GM18520 (cell line): ENCODE data around the gene ANKRD33B.
A peak's percentile ranks its signal among the peaks of the same experiment; 100 is the strongest.

Experiments used
- ATAC-seq: cut with Tn5 transposase; IDR thresholded peaks from one replicate; pipeline ENCODE4 v1.9.1; 2021; ENCODE audit not compliant: unreplicated experiment

ANKRD33B gene

DNA sequence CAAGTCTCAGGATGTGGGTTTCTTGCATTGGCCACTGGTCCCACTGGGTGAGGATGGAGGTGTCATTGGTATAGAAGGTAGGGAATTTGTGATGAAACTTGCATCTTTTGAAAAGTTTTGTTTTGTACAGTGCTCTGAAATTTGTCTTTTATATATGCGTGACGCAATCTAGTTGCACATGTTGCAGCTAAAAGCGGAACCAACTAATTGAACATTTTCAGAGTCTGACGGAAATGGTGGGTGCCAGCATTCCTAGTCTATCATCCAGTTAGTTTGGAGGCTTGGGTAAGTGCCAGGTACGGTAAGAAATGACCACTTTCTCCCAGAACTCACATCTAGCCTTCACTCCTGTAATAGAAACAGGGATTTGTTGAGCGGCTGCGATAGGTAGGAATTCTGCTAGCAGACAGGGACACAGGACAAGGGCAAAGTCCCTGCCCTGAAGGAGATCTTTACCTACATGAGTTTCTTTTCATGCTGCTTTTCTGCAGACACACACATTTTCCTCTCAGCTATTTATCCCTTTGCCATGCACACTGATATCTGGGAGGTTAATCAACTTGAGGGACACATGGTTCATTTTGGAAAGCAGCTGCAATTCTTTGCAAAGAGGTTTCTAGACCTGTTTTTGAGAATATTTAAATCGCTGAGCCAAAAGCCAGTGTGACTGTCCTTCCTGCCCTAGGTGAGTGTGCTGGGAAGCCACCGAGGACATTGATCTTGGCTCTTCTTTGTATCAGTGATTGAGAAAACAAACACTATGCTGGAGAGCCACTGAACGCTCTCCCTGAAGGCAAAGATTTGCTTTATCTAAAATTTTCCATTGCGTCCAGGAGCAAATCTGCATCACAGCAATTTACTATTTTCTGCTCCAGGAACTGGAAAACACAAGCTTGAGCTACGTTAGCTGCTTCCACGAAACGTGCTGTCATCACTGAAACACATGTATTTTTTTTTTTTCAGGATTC, 107.5 kb downstream of the ANKRD33B start:
- no peak for ATAC-seq

DNA sequence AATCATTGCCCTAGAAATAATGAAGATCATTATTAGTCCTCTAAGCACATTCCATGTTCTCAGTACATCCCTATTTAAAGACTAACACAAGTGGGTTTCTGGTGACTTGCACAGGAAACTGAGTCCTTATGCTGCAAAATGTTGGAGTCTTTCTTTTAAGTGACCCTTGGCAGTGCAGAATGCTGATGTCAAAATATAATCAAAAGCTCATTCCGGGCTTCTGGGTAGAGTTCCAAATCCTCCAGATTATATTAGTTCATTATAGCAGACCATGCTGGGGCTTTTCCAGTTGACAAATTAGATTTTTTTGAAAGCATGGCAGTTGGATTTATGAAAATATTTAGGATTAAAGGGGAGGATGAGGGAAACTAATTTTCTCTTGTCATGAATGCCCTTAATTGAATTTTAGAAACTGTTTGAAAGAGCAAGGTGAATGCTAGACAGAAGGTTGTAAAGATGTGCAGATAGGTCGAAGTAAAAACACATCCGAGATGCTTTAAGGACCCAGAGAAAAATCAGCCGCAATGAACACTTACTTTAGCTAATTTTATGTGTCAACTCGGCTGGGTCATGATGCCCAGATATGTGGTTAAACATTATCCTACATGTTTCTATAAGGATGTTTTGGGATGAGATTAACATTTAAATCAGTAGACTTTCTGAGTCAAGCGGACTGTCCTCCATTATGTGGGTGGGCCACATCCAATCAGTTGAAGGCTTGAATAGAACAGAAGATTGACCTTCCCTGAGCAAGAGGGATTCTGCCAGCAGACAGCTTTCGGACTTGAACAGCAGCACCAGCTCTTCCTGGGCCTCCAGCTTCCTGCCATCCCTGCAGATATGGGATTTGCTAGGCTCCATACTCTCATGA, 108.5 kb downstream of the ANKRD33B start:
- ATAC-seq = no peak

DNA sequence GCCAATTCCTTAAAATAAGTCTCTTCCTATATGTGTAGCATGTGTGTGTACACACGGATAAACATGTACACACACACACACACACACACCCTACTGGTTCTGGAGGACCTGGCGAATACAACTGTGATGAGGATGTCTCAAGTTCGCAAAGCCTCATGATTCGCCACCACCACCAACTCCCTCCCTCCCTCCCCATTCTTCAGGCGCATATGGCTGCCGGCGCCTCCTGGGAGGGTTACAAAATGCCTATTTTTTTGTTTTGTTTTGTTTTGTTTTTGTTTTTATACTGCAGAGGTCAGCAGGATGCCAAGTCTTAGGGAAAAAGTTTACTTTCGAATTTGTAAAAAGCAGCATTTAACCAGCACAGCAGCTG, 109.1 kb downstream of the ANKRD33B start:
- no peak for ATAC-seq

DNA sequence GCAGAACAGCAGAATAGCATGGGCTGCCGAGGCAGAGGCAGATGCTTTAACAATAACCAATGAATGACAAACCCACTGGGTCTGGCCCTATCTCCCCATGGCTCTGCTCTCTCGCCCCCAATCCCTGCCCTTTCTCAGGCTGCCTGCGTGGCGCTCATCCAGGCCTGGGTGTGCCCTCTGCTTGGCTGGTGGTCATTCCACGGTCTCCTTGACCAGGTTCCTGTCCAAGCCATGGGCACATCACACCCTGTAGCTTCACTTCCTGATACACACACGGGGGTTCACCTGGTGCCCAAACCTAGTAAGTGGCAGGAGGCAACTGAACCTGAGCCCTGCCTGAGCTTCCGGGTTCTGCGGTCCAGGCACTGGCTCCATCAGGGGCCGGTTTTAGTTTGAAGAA, 109.5 kb downstream of the ANKRD33B start:
- no peak for ATAC-seq

DNA sequence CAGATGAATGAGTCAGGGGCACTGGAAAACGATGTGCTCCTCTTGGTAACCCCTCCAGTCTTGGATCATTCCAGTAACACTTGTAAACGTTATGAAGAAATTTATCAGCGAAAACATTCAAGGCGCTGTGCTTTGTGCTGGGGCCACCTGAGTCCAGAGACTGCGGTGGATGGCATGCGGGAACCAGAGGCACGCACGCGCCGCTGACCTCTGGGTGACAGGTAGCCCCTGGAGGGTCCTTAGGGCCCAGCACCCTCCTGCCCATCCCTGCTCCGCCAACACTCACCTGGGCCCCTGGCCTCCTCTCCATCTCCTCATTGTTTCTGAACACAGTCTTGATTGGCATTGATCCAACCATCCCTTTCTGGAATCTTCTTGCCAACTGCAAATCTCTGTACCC, 110.2 kb downstream of the ANKRD33B start:
- no peak for ATAC-seq

DNA sequence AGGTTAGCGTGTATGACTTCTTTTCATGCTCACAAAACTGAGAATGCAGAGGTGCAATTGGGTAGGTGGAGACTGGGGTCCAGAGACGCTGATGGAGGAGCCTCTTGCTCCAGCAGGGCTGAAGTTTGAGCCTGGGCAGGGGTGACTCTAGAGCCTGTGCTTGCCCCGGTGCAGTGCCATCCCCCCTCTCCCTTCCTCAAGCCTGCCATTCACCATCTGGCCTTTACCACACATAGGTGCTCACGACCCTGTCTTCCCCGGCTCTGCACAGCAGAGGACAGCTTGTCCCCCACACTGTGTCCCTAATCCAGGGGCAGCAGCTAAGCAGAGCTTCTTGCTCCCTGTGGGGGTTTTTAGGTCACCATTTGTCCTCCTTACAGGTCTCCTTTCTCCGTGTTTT, 110.7 kb downstream of the ANKRD33B start:
- ATAC-seq = no peak

DNA sequence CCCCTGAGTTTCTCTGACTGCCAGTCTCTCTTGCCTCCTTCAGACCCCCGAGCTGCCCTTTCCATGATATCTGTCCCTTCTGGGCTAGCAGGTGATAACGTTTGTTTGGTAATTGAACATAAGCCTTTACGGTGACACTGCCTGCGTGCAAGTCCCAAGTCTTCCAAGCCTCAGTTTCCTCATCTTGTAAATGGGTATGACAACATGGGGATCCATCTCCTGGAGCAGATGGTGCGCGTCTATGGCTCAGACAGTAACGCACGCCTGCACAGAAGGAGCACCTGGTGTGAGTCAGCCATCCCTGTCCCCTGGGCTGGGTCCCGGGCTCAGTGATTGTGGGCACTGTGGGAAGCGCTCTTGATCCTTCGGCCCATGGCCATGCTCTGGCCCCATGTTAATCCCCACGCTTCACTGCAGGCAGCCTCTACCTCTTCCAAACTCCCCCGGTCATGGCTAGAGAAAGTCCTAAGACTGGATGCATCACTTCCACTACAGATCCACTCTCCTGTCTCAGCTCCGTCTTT, 111.4 kb downstream of the ANKRD33B start:
- ATAC-seq = no peak

DNA sequence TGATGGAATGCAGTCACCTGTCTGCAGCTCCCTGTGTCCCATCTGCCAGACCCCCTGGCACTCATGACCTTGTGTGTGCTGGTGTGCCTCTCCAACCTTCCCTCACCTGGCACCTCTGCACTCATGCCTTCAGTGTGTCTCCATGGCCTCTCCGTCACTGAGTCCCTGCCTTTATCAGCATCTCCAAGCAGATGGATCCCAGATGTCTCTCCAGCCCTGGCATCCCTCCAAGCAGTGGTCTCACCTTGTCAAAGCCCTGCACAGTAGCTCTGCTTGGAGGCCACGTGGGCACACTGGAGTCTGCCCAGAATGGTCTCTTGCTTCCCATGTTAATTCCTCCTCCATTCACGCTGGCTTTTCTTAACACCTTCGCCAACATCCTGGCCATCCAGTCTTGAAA, 112.4 kb downstream of the ANKRD33B start:
- ATAC-seq = no peak

DNA sequence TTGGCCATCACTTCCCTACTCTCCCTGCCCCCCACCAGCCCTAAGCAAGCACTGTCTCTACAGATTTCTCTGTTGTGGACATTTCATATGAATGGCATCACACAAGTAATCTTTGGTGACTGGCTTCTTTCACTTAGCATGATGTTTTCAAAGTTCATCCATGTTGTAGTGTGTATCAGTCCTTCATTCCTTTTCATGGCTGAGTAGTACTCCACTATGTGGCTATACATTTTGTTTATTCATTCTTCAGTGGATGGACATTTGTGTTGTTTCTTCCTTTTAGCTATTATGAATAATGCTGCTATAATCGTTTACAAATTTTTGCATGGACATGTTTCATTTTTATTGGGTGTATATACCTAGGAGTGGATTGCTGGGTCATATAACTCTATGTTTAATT, 113.1 kb downstream of the ANKRD33B start:
- no peak for ATAC-seq

DNA sequence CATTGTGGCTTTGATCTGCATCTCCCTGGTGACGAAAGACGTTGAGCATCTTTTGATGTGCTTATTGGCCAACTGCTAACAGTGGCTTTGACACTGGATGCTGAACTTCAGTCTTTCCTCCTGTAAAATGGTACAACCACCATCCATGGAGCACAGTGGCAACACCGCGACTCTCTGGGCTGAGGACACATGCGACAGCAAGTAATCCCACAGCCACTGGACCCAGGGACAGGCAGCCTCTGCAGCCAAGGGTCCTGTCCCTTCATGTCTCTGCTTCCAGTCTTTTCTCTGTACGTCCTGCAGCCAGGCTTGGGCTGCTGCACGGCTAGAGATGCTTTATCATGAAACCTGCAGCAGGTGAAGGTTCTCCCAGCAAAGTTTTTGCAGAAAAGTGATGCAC, 113.7 kb downstream of the ANKRD33B start:
- no peak for ATAC-seq

DNA sequence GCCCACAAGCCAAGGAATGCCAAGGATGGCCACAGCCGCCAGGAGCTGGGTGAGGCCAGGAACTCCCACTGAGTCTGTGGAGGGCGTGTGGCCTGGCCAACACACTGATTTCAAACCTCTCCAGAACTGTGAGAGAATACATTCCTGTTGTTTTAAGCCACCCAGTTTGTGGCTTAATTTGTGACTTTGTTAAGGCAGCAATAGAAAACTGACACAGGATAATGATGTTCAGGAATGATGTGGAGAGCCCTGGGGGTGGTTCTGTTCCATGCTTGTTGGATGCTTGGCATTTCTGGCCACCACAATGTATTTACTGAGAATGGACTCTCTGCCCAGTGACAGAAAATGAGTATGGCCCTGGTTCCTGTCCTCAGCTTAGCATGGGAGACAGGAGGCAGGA, 114.4 kb downstream of the ANKRD33B start:
- no peak for ATAC-seq

DNA sequence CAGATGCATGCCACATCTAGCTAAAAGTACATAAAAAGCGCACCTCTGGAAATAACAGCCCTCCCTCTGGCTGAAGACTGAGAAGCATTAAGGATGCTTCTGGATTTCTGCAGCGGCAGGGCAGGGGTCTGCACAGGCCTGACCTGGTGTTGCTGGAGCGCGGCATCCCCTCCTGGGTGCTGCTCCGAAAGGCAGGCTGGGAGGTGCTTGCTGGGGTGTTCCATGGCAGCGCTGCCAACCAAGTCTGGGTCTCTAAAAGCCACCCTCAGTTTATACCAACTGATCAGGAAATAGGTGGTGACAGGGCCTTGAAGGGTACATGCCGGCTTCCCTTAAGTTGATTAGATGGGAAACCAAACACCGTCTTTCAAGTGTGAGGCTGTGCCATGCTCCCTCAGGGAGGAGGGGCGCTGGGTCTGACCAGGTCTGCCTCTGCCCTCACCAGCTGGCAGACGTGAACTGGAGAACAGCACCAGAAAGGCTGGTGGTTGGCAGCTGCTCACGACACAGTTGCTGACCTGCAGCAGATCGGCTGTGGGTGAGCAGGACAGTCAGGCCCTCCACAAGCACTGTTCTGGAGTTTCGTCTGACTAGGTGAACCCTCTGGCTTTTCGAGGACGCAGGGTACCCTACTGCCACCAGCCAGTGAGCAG, 115.6 kb downstream of the ANKRD33B start:
- no peak for ATAC-seq

DNA sequence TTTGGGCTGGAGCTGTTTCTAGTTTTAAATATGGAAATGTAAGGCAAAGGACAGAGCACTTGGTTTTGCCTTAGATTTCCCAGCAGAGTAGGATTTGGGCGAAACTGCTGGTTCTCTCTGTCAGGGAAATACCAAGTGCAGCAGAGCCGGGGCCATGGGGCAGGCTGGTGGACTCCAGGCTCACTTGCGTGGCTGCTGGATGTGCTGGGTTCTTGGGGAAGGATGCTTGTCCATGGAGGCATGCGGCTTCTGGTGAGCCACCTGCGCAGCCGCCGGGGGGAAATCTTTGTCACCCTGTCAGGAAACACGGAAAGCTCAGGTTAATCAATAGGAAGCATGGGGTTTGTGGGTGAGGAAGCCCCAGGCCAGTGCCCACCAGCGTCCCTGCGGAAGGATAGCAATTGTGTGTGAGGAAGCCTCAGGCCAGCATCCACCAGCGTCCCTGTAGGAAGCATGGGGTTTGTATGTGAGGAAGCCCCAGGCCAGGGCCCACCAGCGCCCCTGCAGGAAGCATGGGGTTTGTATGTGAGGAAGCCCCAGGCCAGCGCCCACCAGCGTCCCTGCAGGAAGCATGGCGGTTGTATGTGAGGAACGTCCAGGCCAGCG, 117.1 kb downstream of the ANKRD33B start:
- ATAC-seq = no peak

DNA sequence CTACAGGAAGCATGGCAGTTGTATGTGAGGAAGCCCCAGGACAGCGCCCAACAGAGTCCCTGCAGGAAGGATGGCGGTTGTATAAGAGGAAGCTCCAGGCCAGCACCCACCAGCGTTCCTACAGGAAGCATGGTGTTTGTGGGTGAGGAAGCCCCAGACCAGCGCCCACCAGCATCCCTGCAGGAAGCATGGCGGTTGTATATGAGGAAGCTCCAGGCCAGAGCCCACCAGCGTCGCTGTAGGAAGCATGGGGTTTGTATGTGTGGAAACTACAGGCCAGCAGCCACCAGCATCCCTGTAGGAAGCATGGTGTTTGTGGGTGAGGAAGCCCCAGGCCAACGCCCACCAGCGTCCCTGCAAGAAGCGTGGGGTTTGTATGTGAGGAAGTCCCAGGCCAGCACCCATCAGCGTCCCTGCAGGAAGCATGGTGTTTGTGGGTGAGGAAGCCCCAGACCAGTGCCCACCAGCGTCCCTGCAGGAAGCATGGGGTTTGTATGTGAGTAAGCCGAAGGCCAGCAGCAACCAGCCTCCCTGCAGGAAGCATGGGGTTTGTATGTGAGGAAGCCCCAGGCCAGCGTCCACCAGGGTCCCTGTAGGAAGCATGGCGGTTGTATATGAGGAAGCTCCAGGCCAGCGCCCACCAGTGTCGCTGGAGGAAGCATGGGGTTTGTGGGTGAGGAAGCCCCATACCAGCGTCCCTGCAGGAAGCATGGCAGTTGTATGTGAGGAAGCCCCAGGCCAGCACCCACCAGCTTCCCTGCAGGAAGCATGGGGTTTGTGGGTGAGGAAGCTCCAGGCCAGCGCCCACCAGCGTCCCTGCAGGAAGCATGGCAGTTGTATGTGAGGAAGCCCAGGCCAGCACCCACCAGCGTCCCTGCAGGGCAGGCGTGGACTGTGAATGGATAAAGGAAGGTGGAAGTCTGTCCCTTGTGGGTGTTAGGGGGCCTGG, 118.1 kb downstream of the ANKRD33B start:
- ATAC-seq = no peak

DNA sequence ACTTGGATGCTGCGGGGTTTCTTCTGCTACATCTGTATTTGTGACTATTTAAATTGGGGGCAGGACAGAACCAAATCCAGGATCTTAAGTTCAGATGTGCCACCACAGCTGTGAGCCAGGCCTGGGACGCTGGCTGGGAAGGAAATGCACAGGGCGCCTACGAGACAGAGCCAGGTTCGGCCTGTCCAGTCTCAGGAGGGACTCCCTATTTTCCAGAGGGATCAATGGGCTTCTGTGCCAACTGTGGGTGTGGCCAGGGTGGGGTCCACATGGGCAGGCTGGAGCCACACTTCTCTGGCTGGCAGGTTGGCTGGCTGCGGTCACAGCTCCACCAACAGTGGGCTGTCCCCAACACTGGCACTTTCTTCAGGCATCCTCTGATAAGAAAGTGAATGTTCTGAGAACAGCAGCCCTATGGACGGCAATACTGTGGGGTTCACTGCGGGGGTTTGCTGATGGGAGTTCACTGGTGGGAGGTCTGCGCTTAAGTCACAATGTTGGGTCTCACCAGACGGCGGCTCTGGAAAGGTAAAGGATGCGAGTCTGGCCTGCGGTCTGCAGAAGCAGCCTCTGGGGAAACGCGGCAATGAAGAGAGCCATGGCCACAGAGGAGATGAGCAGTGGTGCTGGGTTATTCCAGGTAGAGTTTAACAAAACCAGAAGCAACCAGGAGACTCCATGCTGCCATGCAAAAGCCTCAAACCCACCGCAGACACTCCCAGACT, 119.1 kb downstream of the ANKRD33B start:
- no peak for ATAC-seq

DNA sequence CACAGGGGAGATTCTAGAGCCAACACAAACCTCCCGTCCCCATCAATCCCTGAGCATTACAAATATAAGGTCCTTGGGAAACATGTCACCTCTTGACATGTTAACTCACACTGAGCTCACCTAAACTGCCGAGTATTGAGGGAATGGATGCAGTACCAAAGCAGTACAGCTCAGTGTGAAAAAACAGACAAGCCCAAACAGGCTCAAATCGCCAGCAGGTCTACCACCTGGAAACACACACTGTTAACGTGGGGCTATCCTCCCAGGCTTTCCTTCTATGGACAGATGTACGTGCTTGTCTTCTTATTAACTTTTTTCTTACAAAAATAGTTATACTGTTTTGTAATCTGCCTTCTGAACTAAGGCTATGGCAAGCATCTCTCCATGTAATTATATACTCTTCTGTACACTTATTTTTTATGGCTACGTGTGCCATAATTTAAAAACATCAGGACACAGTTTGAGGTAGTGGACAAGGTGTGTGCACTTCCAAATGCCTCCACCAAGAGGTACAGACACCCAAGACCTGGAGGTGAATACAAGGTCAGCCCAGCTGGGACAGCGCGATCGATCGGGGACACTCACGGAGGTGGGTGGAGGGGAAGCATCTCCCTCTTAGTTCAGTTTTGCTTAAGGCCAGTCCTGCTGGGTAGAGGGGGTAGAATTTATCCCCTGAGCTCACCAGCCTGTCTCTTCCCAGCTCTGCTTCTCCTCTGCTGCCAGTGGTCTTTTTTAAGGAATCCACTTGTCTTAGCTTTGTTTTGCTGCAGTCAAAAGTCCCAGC, 120.6 kb downstream of the ANKRD33B start:
- peak; percentile 40 for ATAC-seq

DNA sequence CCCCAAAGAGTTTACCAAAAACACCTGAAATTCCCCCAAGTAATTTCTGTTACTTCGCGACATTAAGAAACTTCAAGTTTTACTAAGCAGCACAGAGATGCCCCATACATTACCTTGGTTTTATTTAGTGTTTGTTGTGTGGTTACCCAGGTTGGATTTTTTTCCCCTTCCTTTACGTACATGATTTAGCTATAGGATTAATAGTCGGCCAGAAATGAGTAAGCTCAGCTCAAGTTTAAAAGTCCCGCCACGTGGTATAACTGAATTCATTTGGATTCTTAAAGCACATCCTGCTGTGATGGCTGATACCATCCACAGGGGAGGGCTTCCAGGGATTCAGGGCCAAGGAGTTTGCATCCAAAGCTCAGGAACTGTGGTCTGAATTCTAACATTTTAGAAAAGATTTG, 121.2 kb downstream of the ANKRD33B start:
- peak; percentile 81 for ATAC-seq

DNA sequence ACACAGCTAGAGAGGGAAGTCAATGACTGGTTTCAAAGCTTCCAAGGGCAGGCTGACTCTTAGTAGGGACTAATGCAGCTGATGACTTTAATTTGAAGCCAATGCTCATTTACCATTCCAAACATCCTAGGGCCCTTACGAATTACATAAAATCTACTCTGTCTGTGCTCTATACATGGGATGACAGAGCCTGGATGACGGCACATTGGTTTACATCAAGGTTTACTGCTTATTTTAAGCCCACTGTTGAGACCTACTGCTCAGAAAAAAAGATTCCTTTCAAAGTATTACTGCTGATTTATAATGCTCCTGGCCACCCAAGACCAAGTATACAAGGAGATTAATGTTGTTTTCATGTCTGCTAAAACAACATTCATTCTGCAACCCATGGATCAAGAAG, 123.0 kb downstream of the ANKRD33B start:
- no peak for ATAC-seq
